ENCODE results near the gene OR2L5. TPM values are rescaled to one million over a fixed set of nuclear protein-coding genes. Genes with fewer than 3 reads are reported as not detected.

The OR2L5 gene
- total and polyA plus RNA-seq, 2 of the 13 experiments (the other 11 are each of a cell fraction or from before 2014, with no cell fraction given), result not detected

DNA sequence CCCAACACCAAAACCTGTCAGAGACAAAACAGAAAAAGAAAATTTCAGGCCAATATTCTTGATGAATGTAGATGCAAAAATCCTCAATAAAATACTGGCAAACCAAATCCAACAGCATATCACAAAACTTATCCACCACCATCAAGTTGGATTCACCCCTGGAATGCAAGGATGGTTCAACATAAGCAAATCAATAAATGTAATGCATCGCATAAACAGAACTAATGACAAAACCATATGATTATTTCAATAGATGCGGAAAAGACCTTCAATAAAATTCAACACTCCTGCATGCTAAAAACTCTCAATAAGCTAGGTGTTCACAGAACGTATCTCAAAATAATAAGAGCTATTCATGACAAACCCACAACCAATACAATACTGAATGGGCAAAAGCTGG, 3.8 kb upstream of the OR2L5 start (continued):
- TF ChIP-seq HNRNPL (IDR thresholded peaks at IDR 0.05; ENCODE audit: low read depth, low read length) (no peak), NONO (IDR thresholded peaks at IDR 0.05) (no peak), NONO (CRISPR knock-in tag; conservative IDR thresholded peaks at IDR 0.05) (no peak), TFDP2 (CRISPR knock-in tag; IDR thresholded peaks at IDR 0.05) (no peak), NFRKB (IDR thresholded peaks at IDR 0.05) (no peak)
- TF ChIP-seq, protein P1, sequence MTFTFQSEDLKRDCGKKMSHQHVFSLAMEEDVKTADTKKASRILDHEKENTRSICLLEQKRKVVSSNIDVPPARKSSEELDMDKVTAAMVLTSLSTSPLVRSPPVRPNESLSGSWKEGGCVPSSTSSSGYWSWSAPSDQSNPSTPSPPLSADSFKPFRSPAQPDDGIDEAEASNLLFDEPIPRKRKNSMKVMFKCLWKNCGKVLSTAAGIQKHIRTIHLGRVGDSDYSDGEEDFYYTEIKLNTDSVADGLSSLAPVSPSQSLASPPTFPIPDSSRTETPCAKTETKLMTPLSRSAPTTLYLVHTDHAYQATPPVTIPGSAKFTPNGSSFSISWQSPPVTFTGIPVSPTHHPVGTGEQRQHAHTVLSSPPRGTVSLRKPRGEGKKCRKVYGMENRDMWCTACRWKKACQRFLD (CRISPR knock-in tag; IDR thresholded peaks at IDR 0.05; ENCODE audit: borderline replicate concordance), result no peak
- TF ChIP-seq, protein P2, sequence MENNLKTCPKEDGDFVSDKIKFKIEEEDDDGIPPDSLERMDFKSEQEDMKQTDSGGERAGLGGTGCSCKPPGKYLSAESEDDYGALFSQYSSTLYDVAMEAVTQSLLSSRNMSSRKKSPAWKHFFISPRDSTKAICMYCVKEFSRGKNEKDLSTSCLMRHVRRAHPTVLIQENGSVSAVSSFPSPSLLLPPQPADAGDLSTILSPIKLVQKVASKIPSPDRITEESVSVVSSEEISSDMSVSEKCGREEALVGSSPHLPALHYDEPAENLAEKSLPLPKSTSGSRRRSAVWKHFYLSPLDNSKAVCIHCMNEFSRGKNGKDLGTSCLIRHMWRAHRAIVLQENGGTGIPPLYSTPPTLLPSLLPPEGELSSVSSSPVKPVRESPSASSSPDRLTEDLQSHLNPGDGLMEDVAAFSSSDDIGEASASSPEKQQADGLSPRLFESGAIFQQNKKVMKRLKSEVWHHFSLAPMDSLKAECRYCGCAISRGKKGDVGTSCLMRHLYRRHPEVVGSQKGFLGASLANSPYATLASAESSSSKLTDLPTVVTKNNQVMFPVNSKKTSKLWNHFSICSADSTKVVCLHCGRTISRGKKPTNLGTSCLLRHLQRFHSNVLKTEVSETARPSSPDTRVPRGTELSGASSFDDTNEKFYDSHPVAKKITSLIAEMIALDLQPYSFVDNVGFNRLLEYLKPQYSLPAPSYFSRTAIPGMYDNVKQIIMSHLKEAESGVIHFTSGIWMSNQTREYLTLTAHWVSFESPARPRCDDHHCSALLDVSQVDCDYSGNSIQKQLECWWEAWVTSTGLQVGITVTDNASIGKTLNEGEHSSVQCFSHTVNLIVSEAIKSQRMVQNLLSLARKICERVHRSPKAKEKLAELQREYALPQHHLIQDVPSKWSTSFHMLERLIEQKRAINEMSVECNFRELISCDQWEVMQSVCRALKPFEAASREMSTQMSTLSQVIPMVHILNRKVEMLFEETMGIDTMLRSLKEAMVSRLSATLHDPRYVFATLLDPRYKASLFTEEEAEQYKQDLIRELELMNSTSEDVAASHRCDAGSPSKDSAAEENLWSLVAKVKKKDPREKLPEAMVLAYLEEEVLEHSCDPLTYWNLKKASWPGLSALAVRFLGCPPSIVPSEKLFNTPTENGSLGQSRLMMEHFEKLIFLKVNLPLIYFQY (CRISPR knock-in tag; IDR thresholded peaks at IDR 0.05; ENCODE audit: borderline replicate concordance), result no peak

GRCh38 chr1:248015803-248016202, 2.3 kb downstream of the OR2L5 start:
- POLR2A ChIA-PET, result no interaction called here
- no peak overlapping the region for H3K4me3 ChIP-seq (replicated peaks in 1 of 3; ENCODE audit: insufficient read depth in 1 of 3, low read depth in 2 of 3, low read length in 3 of 3)
- no peaks in the 10 kb centered on the region for H3K27me3 ChIP-seq (ENCODE audit: control insufficient read depth in 1 of 2, insufficient read depth in 2 of 2, low read length in 2 of 2)
- no peak for ATAC-seq
- no peak overlapping the region for H3K27ac ChIP-seq (ENCODE audit: extremely low read length, insufficient read depth, low read length)
- H3K9ac ChIP-seq (ENCODE audit: insufficient read depth, low read depth, low read length), result no peak overlapping the region
- intact Hi-C loops (cut with micrococcal nuclease; ENCODE audit: unreplicated experiment) (no loop called here), in situ Hi-C loops (cut with HindIII; ENCODE audit: extremely low pct_ligation_motif_present, low pct_unique_long_range_greater_than_20kb) (no loop called here)
- CTCF ChIA-PET (ENCODE audit: low intra/inter-chr PET ratio, low total read pairs), result no interaction called here
- no peaks in the 10 kb centered on the region for H4K20me1 ChIP-seq (ENCODE audit: insufficient read depth, low read length)
- no peak overlapping the region for H3K4me2 ChIP-seq (ENCODE audit: low read depth, low read length)
- no peak for DNase-seq (ENCODE audit: low spot score)
- TF ChIP-seq E2F1 (CRISPR knock-in tag; IDR thresholded peaks at IDR 0.05) (no peak), GATA4 (IDR thresholded peaks at IDR 0.05; ENCODE audit: borderline replicate concordance, low read depth) (no peak)
- H2AFZ ChIP-seq (ENCODE audit: low read length), result no peak overlapping the region
- no peaks in the 10 kb centered on the region for H3K79me2 ChIP-seq (ENCODE audit: insufficient read depth, low read length)
- no peak for FAIRE-seq
- no peaks in the 10 kb centered on the region for H3K36me3 ChIP-seq (replicated peaks in 1 of 2; ENCODE audit: control insufficient read depth in 1 of 2, insufficient read depth in 2 of 2, low read length in 2 of 2)
- BruUV-seq (replicated peaks), result no TSS peak
- 0% methylated on average over 1 of the region's 1 CpG for WGBS (ENCODE audit: low lambda C conversion rate)
- H3K4me1 ChIP-seq (ENCODE audit: insufficient read depth, low read length), result no peaks in the 10 kb centered on the region
- H3K9me3 ChIP-seq (ENCODE audit: low read length), result peaks cover 84% of the 10 kb centered on the region
